HepG2 (cell line): ENCODE measurements around the gene KCNK6. TPM values are rescaled to one million over a fixed set of nuclear protein-coding genes. Genes with fewer than 3 reads are reported as not detected.

Source experiments
- CAMTA2 ChIP-seq: sonication (generic); formaldehyde crosslinking; IDR thresholded peaks from 2 replicates; pipeline ENCODE4 v1.4.0; 2020; ENCODE audit warnings: mild to moderate bottlenecking, missing genetic modification reagents, borderline replicate concordance
- IRX3 ChIP-seq: sonication (generic); formaldehyde crosslinking; IDR thresholded peaks from 2 replicates; pipeline ENCODE4 v1.8.1; 2023; ENCODE audit warnings: mild to moderate bottlenecking, low read depth, missing genetic modification reagents, borderline replicate concordance
- JUND ChIP-seq: sonication (generic); formaldehyde crosslinking; IDR thresholded peaks from 2 replicates; pipeline ENCODE4 v1.8.0; 2022; ENCODE audit warnings: mild to moderate bottlenecking, missing genetic modification reagents
- KLF11 ChIP-seq: IDR thresholded peaks from 2 replicates; pipeline ENCODE4 v1.6.1; 2016; ENCODE audit warnings: missing compliant biosample characterization
- MEIS1 ChIP-seq: sonication (generic); formaldehyde crosslinking; IDR thresholded peaks from 2 replicates; pipeline ENCODE4 v1.9.0; 2021; ENCODE audit warnings: mild to moderate bottlenecking, missing genetic modification reagents, moderate library complexity, borderline replicate concordance
- MLLT10 ChIP-seq: sonication (generic); formaldehyde crosslinking; IDR thresholded peaks from 2 replicates; pipeline ENCODE4 v1.4.0; 2020; ENCODE audit warnings: missing genetic modification reagents
- MTA1 ChIP-seq: sonication (generic); formaldehyde crosslinking; IDR thresholded peaks from 2 replicates; pipeline ENCODE4 v1.4.0; 2020; ENCODE audit warnings: missing genetic modification reagents, mild to moderate bottlenecking, borderline replicate concordance
- NAIF1 ChIP-seq: sonication (generic); formaldehyde crosslinking; IDR thresholded peaks from 2 replicates; pipeline ENCODE4 v1.5.0; 2020; ENCODE audit warnings: mild to moderate bottlenecking, missing genetic modification reagents, borderline replicate concordance
- NONO ChIP-seq, 2 experiments: fragments of 450-650 bp in 1 of 2; sonication (generic) in 1 of 2; formaldehyde crosslinking in 1 of 2; IDR thresholded peaks in 1 of 2; conservative IDR thresholded peaks in 1 of 2; 2 replicates each; pipeline versions ENCODE4 v1.6.1 to v1.8.0; 2017 to 2022; ENCODE audit warnings: mild to moderate bottlenecking in 1 of 2, missing genetic modification reagents in 1 of 2, moderate library complexity in 1 of 2
- NR0B2 ChIP-seq: sonication (generic); formaldehyde crosslinking; IDR thresholded peaks from 2 replicates; pipeline ENCODE4 v1.4.0; 2020; ENCODE audit warnings: mild to moderate bottlenecking, missing genetic modification reagents
- RXRA ChIP-seq: sonication (generic); formaldehyde crosslinking; IDR thresholded peaks from 2 replicates; pipeline ENCODE4 v1.5.1; 2020; ENCODE audit warnings: missing genetic modification reagents
- TEAD3 ChIP-seq: optimal IDR thresholded peaks from 2 replicates; pipeline ENCODE3; 2016; ENCODE audit warnings: borderline replicate concordance
- TP53 ChIP-seq: sonication (generic); formaldehyde crosslinking; conservative IDR thresholded peaks from 2 replicates; pipeline ENCODE4 v1.4.0; 2020; ENCODE audit warnings: missing genetic modification reagents
- U2AF1 ChIP-seq: fragments of 200-400 bp; formaldehyde crosslinking; optimal IDR thresholded peaks from 2 replicates; pipeline ENCODE3; 2017; ENCODE audit warnings: mild to moderate bottlenecking, low read depth, low read length
- ZBTB21 ChIP-seq: sonication (generic); formaldehyde crosslinking; IDR thresholded peaks from 2 replicates; pipeline ENCODE4 v1.4.0; 2020; ENCODE audit warnings: missing genetic modification reagents
- ZBTB42 ChIP-seq: sonication (generic); formaldehyde crosslinking; IDR thresholded peaks from 2 replicates; pipeline ENCODE4 v1.5.0; 2020; ENCODE audit warnings: mild to moderate bottlenecking, missing genetic modification reagents
- ZFY ChIP-seq: sonication (generic); formaldehyde crosslinking; IDR thresholded peaks from 2 replicates; pipeline ENCODE4 v1.4.0; 2020; ENCODE audit warnings: missing genetic modification reagents
- ZMYM4 ChIP-seq: sonication (generic); formaldehyde crosslinking; IDR thresholded peaks from 2 replicates; pipeline ENCODE4 v1.8.1; 2023; ENCODE audit warnings: mild to moderate bottlenecking, missing genetic modification reagents
- ZNF501 ChIP-seq: sonication (generic); formaldehyde crosslinking; IDR thresholded peaks from 2 replicates; pipeline ENCODE4 v1.5.1; 2020; ENCODE audit warnings: mild to moderate bottlenecking, moderate library complexity, missing genetic modification reagents
- ZNF703 ChIP-seq: sonication (generic); formaldehyde crosslinking; IDR thresholded peaks from 2 replicates; pipeline ENCODE4 v1.5.1; 2020; ENCODE audit warnings: missing genetic modification reagents, mild to moderate bottlenecking, moderate library complexity, borderline replicate concordance
- ZNF704 ChIP-seq: sonication (generic); formaldehyde crosslinking; IDR thresholded peaks from 2 replicates; pipeline ENCODE4 v1.8.1; 2023; ENCODE audit warnings: mild to moderate bottlenecking, inconsistent platforms, moderate library complexity, missing genetic modification reagents, borderline replicate concordance
- ZNF780A ChIP-seq: sonication (generic); formaldehyde crosslinking; IDR thresholded peaks from 2 replicates; pipeline ENCODE4 v1.8.0; 2022; ENCODE audit warnings: mild to moderate bottlenecking, missing genetic modification reagents, moderate library complexity
- ZNF839 ChIP-seq: sonication (generic); formaldehyde crosslinking; IDR thresholded peaks from 2 replicates; pipeline ENCODE4 v1.4.0; 2020; ENCODE audit warnings: missing genetic modification reagents, mild to moderate bottlenecking, borderline replicate concordance
- ZSCAN22 ChIP-seq: sonication (generic); formaldehyde crosslinking; IDR thresholded peaks from 2 replicates; pipeline ENCODE4 v1.4.0; 2020; ENCODE audit warnings: mild to moderate bottlenecking, missing genetic modification reagents
- ZSCAN25 ChIP-seq: sonication (generic); formaldehyde crosslinking; IDR thresholded peaks from 2 replicates; pipeline ENCODE4 v1.8.0; 2022; ENCODE audit warnings: mild to moderate bottlenecking, missing genetic modification reagents
- polyA plus RNA-seq, 8 experiments: library from polyadenylated mRNA; depleted of rRNA in 3 of 8; stranded (reverse) in 7 of 8; unstranded in 1 of 8; fragments of >200 nt; fragmentation: Illumina TruSeq in 4 of 8; extraction: Trizol in 4 of 8; gene quantifications; 2 replicates each; pipeline versions ENCODE4 v1.2.1 to v1.2.3, GENCODE V29; 2011 to 2016; ENCODE audit warnings: low read depth in 4 of 8, missing spikeins in 1 of 8, mixed read lengths in 1 of 8; ENCODE audit not compliant: insufficient read depth in 1 of 8
- total RNA-seq, 5 experiments: library from RNA; depleted of rRNA; stranded (reverse); fragments of >200 nt; fragmentation: Illumina TruSeq; extraction: Trizol; gene quantifications; 2 replicates each; pipeline ENCODE4 v1.2.3, GENCODE V29; 2016; ENCODE audit warnings: low read depth in 1 of 5

Gene KCNK6
- total and polyA plus RNA-seq, 2 of the 13 experiments (the other 11 are each of a cell fraction or from before 2014, with no cell fraction given), result 0.03 TPM; not detected in 1

GRCh38 chr19:38374332-38375097, 54.9 kb downstream of the KCNK6 start, which contains the start of gene PSMD8 (continued):
- peak; percentile 68; the same call in 1 of the 2 replicates for TF ChIP-seq ZSCAN25 (CRISPR knock-in tag)
- TF ChIP-seq MLLT10 (CRISPR knock-in tag), result no peak
- 0 out of 2 replicates have a peak, but pooled peaks have one; percentile 25 for TF ChIP-seq ZNF839 (CRISPR knock-in tag)
- TF ChIP-seq NR0B2, result peak; percentile 22; the same call in 1 of the 2 replicates
- 0 out of 2 replicates have a peak, but pooled peaks have one; percentile 32 for TF ChIP-seq TP53 (CRISPR knock-in tag)
- TF ChIP-seq ZMYM4, result peak; percentile 75
- TF ChIP-seq ZFY, result peak; percentile 99
- TF ChIP-seq IRX3 (CRISPR knock-in tag), result no peak
- peak; percentile 34; the same call in 1 of the 2 replicates for TF ChIP-seq RXRA (CRISPR knock-in tag)
- peak; percentile 37; the same call in 1 of the 2 replicates for TF ChIP-seq CAMTA2 (CRISPR knock-in tag)
- TF ChIP-seq JUND (CRISPR knock-in tag), result peak; percentile 61; the same call in 1 of the 2 replicates
- TF ChIP-seq KLF11 (CRISPR knock-in tag), result 0 out of 2 replicates have a peak, but pooled peaks have one; percentile 66
- peak; percentile 65; the same call in 1 of the 2 replicates for TF ChIP-seq MTA1 (CRISPR knock-in tag)
- 0 out of 2 replicates have a peak, but pooled peaks have one; percentile 58 for TF ChIP-seq ZNF704 (CRISPR knock-in tag)
- peak; percentile 99 for TF ChIP-seq NAIF1
- TF ChIP-seq ZSCAN22, result 0 out of 2 replicates have a peak, but pooled peaks have one; percentile 60
- no peak for TF ChIP-seq ZNF780A (CRISPR knock-in tag)
- no peak for TF ChIP-seq U2AF1
- peak; percentile 97 for TF ChIP-seq MEIS1
- peak; percentile 64; the same call in 1 of the 2 replicates for TF ChIP-seq ZBTB42 (CRISPR knock-in tag)
- TF ChIP-seq TEAD3 (CRISPR knock-in tag), result peak; percentile 38
- 0 out of 2 replicates have a peak, but pooled peaks have one; percentile 63 for TF ChIP-seq ZNF703 (CRISPR knock-in tag)
- TF ChIP-seq ZBTB21 (CRISPR knock-in tag), result peak; percentile 98
- no peak for TF ChIP-seq NONO (IDR thresholded peaks at IDR 0.05)
- TF ChIP-seq NONO (CRISPR knock-in tag; conservative IDR thresholded peaks at IDR 0.05), result peak; percentile 50
- peak; percentile 96 for TF ChIP-seq ZNF501 (CRISPR knock-in tag)
